ENCODE results near the gene ELK4. TPM values are rescaled to one million over a fixed set of nuclear protein-coding genes. Genes with fewer than 3 reads are reported as not detected.

ELK4 gene
- total and polyA plus RNA-seq, 2 experiments from 2014 or later, result 5.1 to 19.7 TPM

DNA sequence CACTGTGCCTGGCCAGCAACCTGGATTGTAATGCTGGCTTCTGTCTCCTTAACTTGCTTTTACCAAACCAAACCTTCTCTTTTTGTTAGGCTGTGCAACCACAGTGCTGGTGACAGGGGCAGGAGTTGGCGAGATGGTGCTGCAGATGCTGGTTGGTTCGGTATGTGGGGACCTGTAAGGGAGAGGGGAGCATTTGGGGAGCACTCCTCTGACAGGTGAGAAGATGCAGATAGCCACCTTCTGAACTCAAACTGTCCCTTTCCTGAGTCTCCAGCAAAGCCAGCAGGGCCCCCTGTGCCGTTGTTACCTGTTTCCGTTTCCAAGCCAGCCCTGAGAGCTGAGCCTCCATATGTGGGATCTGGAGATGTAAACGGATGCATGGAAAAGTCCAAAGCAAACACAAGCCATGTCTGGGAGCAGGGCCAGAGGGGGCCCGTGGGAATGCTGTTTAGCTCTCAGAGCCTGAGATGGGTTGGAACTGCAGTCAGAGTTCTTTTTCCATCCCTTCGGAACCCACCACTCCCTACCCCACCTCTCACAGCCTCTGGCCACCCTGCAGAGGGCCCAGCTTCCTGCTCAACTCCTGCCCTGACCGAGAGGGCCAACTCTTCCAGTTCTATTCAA is 34.0 kb downstream of the ELK4 start:
- Mint-ChIP-seq H3K9me3 (no peaks in the 10 kb centered on the region; the same call in 2 of the 3 replicates), H3K27ac (no peak overlapping the region), H3K4me3 (no peak overlapping the region), H3K27me3 (ENCODE audit: insufficient read depth, low read depth, poor library complexity) (peaks cover 6% of the 10 kb centered on the region), H3K4me1 (peaks cover 3% of the 10 kb centered on the region), H3K36me3 (ENCODE audit: low read depth) (peaks cover 5% of the 10 kb centered on the region; the same call in 2 of the 3 replicates)
- DNase-seq (ENCODE audit: low spot score) (no peak), ATAC-seq (no peak)
- H3K27me3 ChIP-seq (ENCODE audit: insufficient read depth), result no peaks in the 10 kb centered on the region
- no peaks in the 10 kb centered on the region; the same call in 1 of the 2 replicates for H3K36me3 ChIP-seq (ENCODE audit: insufficient read depth)
- H2AFZ ChIP-seq, result no peak overlapping the region
- H3K4me1 ChIP-seq (ENCODE audit: insufficient read depth), result no peaks in the 10 kb centered on the region
- 0 out of 2 replicates have a peak, but pooled peaks cover 3% of the 10 kb centered on the region for H4K20me1 ChIP-seq (replicated peaks; ENCODE audit: insufficient read depth)
- H3K79me2 ChIP-seq (replicated peaks; ENCODE audit: insufficient read depth), result no peaks in the 10 kb centered on the region
- TF ChIP-seq CREB1 (CRISPR knock-in tag; IDR thresholded peaks at IDR 0.05; ENCODE audit: low read depth), result no peak
- no peak for TF ChIP-seq EZH2phosphoT487 (IDR thresholded peaks at IDR 0.05; ENCODE audit: unreplicated experiment)
- no peaks in the 10 kb centered on the region for H3K9me2 ChIP-seq (ENCODE audit: insufficient read depth)
- no peak overlapping the region for H3K4me2 ChIP-seq
- no peak overlapping the region for H3K4me3 ChIP-seq
- no peaks in the 10 kb centered on the region for H3F3A ChIP-seq (replicated peaks; ENCODE audit: low read depth)
- H3K27ac ChIP-seq (ENCODE audit: low read depth), result no peak overlapping the region

DNA sequence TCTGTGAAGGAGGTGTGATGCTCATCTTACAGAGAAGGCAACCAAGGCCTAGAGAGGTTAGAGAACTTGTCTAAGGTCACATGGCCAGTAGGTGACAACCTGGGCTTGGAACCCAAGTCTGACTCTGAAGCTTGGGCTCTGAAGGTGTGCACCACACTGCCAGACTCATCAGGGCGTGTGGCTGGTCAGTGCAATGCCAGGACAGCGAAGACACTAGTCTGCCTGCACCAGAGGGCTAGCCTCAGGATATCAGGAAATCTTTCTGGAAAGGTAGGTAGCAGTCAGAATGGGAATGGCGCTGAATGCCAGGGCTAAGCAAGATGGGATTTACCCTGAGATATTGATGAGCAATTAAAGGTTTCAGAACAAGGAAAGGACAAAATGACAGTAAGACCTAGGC is 34.9 kb downstream of the ELK4 start:
- Mint-ChIP-seq H3K27ac (no peak overlapping the region), H3K27me3 (ENCODE audit: insufficient read depth, low read depth, poor library complexity) (peaks cover 6% of the 10 kb centered on the region), H3K4me3 (no peak overlapping the region), H3K36me3 (ENCODE audit: low read depth) (peaks cover 5% of the 10 kb centered on the region; the same call in 2 of the 3 replicates), H3K9me3 (no peaks in the 10 kb centered on the region; the same call in 2 of the 3 replicates), H3K4me1 (peaks cover 3% of the 10 kb centered on the region; the same call in 1 of the 3 replicates)
- Histone ChIP-seq H3K27ac (ENCODE audit: low read depth) (no peak overlapping the region), H3K27me3 (ENCODE audit: insufficient read depth) (no peaks in the 10 kb centered on the region), H3K9me2 (ENCODE audit: insufficient read depth) (no peaks in the 10 kb centered on the region), H3K4me1 (ENCODE audit: insufficient read depth) (peaks cover 6% of the 10 kb centered on the region; the same call in 1 of the 2 replicates), H3K4me3 (no peak overlapping the region), H2AFZ (no peak overlapping the region), H3K36me3 (ENCODE audit: insufficient read depth) (no peaks in the 10 kb centered on the region; the same call in 1 of the 2 replicates), H3F3A (replicated peaks; ENCODE audit: low read depth) (no peaks in the 10 kb centered on the region), H3K79me2 (replicated peaks; ENCODE audit: insufficient read depth) (no peaks in the 10 kb centered on the region), H3K4me2 (no peak overlapping the region), H4K20me1 (replicated peaks; ENCODE audit: insufficient read depth) (0 out of 2 replicates have a peak, but pooled peaks cover 3% of the 10 kb centered on the region)
- TF ChIP-seq JUNB (IDR thresholded peaks at IDR 0.05; ENCODE audit: unreplicated experiment), result no peak
- no peak for TF ChIP-seq STAT1 (IDR thresholded peaks at IDR 0.05; ENCODE audit: unreplicated experiment)
- TF ChIP-seq POLR2AphosphoS5 (IDR thresholded peaks at IDR 0.05; ENCODE audit: low read depth), result no peak
- no peak for ATAC-seq
- no peak for DNase-seq (ENCODE audit: low spot score)

DNA sequence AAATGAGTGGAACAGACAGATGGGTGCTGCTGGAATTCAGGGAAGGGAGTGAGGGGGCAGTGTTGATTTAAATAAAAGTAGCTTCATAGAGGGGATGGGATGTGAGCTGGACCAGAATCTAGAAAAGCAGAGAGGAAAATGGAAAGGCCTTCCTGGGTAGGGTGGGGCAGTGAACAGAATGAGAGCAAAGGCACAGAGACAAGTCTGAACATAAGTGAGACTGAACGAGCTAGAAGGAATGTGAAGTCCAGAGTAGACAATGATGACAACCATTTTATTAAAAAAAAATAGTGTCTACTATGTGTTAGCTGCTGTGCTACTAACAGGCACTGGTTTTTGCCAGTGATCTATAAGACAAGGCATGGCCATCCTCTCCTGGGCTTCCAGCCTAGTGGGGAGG is 36.0 kb downstream of the ELK4 start:
- DNase-seq (ENCODE audit: low spot score) (no peak), ATAC-seq (no peak)
- Histone ChIP-seq H3K79me2 (replicated peaks; ENCODE audit: insufficient read depth) (no peaks in the 10 kb centered on the region), H3K4me1 (ENCODE audit: insufficient read depth) (peaks cover 9% of the 10 kb centered on the region; the same call in 1 of the 2 replicates), H3K9me2 (ENCODE audit: insufficient read depth) (no peaks in the 10 kb centered on the region), H3F3A (replicated peaks; ENCODE audit: low read depth) (no peaks in the 10 kb centered on the region), H4K20me1 (replicated peaks; ENCODE audit: insufficient read depth) (no peaks in the 10 kb centered on the region), H3K27me3 (ENCODE audit: insufficient read depth) (peaks cover under 1% of the 10 kb centered on the region; the same call in 1 of the 2 replicates), H2AFZ (no peak overlapping the region), H3K4me3 (no peak overlapping the region), H3K36me3 (ENCODE audit: insufficient read depth) (no peaks in the 10 kb centered on the region; the same call in 1 of the 2 replicates), H3K4me2 (no peak overlapping the region), H3K27ac (ENCODE audit: low read depth) (no peak overlapping the region)
- H3K9me3 Mint-ChIP-seq, result no peaks in the 10 kb centered on the region; the same call in 2 of the 3 replicates
- H3K4me3 Mint-ChIP-seq, result no peak overlapping the region
- no peak overlapping the region for H3K27ac Mint-ChIP-seq
- H3K36me3 Mint-ChIP-seq (ENCODE audit: low read depth), result peaks cover 5% of the 10 kb centered on the region; the same call in 2 of the 3 replicates
- H3K27me3 Mint-ChIP-seq (ENCODE audit: insufficient read depth, low read depth, poor library complexity), result peaks cover 6% of the 10 kb centered on the region
- peaks cover 6% of the 10 kb centered on the region; the same call in 1 of the 3 replicates for H3K4me1 Mint-ChIP-seq
- TF ChIP-seq, protein P1, sequence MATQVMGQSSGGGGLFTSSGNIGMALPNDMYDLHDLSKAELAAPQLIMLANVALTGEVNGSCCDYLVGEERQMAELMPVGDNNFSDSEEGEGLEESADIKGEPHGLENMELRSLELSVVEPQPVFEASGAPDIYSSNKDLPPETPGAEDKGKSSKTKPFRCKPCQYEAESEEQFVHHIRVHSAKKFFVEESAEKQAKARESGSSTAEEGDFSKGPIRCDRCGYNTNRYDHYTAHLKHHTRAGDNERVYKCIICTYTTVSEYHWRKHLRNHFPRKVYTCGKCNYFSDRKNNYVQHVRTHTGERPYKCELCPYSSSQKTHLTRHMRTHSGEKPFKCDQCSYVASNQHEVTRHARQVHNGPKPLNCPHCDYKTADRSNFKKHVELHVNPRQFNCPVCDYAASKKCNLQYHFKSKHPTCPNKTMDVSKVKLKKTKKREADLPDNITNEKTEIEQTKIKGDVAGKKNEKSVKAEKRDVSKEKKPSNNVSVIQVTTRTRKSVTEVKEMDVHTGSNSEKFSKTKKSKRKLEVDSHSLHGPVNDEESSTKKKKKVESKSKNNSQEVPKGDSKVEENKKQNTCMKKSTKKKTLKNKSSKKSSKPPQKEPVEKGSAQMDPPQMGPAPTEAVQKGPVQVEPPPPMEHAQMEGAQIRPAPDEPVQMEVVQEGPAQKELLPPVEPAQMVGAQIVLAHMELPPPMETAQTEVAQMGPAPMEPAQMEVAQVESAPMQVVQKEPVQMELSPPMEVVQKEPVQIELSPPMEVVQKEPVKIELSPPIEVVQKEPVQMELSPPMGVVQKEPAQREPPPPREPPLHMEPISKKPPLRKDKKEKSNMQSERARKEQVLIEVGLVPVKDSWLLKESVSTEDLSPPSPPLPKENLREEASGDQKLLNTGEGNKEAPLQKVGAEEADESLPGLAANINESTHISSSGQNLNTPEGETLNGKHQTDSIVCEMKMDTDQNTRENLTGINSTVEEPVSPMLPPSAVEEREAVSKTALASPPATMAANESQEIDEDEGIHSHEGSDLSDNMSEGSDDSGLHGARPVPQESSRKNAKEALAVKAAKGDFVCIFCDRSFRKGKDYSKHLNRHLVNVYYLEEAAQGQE (IDR thresholded peaks at IDR 0.05; ENCODE audit: unreplicated experiment), result no peak
- TF ChIP-seq NANOG (IDR thresholded peaks at IDR 0.05; ENCODE audit: borderline replicate concordance), result no peak
- no peak for TF ChIP-seq ZNF114 (CRISPR knock-in tag; IDR thresholded peaks at IDR 0.05)
- TF ChIP-seq, protein P2, sequence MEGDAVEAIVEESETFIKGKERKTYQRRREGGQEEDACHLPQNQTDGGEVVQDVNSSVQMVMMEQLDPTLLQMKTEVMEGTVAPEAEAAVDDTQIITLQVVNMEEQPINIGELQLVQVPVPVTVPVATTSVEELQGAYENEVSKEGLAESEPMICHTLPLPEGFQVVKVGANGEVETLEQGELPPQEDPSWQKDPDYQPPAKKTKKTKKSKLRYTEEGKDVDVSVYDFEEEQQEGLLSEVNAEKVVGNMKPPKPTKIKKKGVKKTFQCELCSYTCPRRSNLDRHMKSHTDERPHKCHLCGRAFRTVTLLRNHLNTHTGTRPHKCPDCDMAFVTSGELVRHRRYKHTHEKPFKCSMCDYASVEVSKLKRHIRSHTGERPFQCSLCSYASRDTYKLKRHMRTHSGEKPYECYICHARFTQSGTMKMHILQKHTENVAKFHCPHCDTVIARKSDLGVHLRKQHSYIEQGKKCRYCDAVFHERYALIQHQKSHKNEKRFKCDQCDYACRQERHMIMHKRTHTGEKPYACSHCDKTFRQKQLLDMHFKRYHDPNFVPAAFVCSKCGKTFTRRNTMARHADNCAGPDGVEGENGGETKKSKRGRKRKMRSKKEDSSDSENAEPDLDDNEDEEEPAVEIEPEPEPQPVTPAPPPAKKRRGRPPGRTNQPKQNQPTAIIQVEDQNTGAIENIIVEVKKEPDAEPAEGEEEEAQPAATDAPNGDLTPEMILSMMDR (conservative IDR thresholded peaks at IDR 0.05; ENCODE audit: low read depth in 2 of 2), result no peak
- TF ChIP-seq JUNB (IDR thresholded peaks at IDR 0.05; ENCODE audit: unreplicated experiment), result no peak
- TF ChIP-seq CREB1 (CRISPR knock-in tag; IDR thresholded peaks at IDR 0.05; ENCODE audit: low read depth), result no peak
- no peak for TF ChIP-seq ZNF331 (CRISPR knock-in tag; IDR thresholded peaks at IDR 0.05; ENCODE audit: low read depth)
- TF ChIP-seq POLR2AphosphoS5 (IDR thresholded peaks at IDR 0.05; ENCODE audit: low read depth), result no peak
- TF ChIP-seq, protein P3, sequence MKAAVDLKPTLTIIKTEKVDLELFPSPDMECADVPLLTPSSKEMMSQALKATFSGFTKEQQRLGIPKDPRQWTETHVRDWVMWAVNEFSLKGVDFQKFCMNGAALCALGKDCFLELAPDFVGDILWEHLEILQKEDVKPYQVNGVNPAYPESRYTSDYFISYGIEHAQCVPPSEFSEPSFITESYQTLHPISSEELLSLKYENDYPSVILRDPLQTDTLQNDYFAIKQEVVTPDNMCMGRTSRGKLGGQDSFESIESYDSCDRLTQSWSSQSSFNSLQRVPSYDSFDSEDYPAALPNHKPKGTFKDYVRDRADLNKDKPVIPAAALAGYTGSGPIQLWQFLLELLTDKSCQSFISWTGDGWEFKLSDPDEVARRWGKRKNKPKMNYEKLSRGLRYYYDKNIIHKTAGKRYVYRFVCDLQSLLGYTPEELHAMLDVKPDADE (IDR thresholded peaks at IDR 0.05), result no peak
- no peak for TF ChIP-seq EZH2phosphoT487 (IDR thresholded peaks at IDR 0.05; ENCODE audit: unreplicated experiment)

Data from GM23338 (cell line).